ENCODE data around the gene TBC1D2.

GRCh38 chr9:98182889-98183599 lies 72.4 kb downstream of the TBC1D2 start:
- no peak for TF ChIP-seq CTCF (IDR thresholded peaks at IDR 0.05)
- TF ChIP-seq EP300 (IDR thresholded peaks at IDR 0.05): no peak
